GM20431 (cell line): Measurements from ENCODE around the gene TMEM109.

Experiments
- in situ Hi-C: fragments of 300-500 bp; cut with MseI, MboI; formaldehyde crosslinking; loops from one replicate; pipeline ENCODE4 v1.15.0; 2020; ENCODE audit warnings: low sequenced_read_pairs; ENCODE audit not compliant: unreplicated experiment

TMEM109 gene

DNA sequence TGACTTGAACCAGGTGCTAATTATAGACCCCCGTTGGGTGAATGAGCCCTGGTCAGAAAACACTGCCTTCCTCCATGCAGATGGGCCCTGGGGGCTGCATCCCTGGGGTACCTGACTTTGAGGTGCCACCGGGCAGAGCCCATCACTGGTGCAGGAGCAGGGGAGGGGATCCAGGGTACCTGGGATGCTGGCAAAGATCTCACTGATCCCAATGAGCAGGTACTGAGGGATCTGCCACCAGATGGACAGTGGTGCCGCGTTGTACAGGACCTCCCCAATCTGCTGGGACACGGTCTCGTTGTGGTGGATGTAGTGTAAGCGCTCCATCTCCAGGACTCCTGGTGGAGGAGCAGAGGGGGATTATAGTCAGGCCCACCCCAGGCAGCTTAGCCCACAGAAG lies 25.3 kb downstream of the TMEM109 start:
- in situ Hi-C loops, result no loop called here

- in situ Hi-C loops, result no loop called here
Observed at GRCh38 chr11:60939855-60940254, 25.9 kb downstream of the TMEM109 start.

DNA sequence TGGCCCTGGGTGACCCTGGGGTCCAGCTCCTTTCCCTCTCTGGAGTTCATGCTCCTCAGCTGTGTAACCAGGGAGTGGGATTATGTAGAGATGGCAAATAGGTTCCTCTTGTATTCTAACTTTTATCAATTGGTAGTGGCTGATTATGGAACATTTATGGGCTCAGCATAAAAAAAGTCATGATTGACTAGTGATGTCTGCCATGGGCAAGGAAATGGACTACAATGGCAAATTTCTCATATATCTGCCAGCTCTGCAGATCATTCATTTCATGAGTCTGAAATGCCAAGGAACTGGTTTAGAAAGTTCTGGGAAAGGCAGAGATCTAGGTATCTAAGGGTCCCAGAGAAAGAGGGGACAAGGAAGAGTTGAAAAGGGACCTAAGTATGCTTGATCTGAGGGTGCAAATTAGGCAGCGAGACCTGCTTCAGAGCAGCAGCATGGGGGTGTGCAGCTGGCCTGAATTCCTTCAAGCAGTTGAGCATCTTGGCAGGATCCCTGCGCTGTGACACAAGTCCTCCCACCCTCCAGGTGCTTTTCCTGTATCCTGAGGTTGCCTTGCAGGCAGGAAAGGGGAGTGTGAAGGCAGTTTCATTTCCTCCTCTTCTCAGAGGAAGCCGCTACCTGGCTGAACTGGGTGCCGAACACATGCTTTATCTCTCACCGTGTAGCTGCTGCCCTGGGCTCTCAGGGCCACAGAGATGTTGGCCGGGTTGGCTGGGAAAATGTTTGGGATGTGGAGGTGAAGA lies 27.6 kb downstream of the TMEM109 start:
- in situ Hi-C loops, result no loop called here

DNA sequence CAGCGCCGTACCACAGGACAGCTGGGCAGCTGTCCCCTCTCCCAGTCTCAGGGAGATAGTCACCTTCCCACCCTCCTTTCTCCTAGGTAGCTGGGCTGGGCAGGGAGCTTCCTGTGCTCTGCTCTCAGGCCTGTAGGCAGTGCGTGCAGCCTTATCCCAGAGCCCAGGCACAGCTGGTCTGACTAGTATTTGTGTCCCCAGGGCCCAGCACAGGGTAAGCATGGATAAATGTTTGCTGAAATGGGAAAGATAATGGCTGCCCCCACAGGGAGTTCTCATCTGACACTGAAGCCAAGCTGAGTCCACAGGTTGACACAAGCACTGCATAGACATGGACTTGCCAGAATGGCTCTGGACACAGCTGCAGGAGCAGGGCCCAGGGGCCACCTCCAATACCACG lies 28.3 kb downstream of the TMEM109 start:
- in situ Hi-C loops, result no loop called here

DNA sequence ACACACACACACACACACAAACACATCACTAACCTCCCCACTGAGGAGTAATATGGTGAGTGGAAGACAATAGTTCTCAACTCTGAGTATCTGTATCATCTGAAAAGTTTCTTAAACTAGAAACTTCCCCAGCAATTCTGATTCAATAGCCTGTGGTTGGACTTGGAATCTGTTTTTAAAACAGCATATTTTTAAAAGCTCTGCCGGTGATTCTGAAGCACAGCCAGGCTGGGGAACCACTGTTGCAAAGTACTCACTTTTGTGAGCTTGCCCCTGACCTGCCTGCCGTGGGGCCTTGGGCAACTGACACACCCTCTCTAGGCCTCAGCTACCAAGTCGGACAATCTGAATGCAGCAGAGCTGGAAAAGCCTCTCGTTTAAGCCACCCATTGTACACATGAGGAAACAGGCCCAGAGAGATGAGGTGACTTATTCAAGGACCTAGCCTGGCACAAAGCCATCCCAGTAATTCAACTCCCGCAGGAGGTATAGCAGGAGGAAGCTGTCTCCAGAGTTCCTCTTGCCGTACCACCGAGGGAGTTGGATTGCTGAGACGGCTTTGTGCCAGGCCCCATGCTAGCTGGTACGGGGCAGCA lies 29.1 kb downstream of the TMEM109 start:
- in situ Hi-C loops, result no loop called here

DNA sequence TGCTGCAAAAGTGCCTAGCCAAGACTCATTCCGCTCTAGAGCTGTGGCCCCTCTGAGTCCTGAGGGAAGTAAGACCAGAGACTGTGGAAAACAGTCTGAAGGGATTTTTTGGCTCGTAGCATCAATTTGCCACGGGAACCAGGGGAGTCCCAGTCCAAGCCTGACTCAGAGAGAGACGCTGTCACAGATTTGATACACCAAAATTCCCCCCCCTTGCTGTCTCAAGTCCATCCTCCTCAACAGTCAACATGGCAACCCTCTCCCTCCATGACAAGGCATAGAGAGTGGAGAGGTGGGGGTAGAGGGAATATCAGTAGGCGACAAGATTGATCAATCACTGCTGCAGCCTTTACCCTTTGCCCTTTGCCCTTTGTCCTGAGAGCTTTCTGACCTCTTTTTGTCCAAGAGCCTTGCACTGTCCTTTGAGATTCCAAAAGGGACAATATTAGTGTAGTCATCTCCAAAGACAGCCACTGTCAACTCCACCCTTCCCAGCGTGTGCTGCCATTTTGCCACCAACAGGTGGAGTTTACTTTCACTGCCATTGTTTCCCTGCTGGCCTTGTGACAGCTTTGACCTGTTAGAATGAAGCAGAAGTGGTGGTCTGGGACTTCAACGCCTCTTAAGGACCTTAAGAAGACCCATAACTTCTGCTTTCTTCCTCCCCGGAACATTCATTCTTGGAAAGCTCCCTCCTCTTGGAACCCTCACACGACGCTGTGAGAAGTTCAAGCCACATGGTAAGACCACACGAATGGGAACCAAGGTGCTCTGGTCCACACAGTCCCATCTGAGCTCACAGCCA lies 30.7 kb downstream of the TMEM109 start:
- in situ Hi-C loops, result no loop called here

- in situ Hi-C loops, result no loop called here
Observed at GRCh38 chr11:60945295-60945667, 31.3 kb downstream of the TMEM109 start.

DNA sequence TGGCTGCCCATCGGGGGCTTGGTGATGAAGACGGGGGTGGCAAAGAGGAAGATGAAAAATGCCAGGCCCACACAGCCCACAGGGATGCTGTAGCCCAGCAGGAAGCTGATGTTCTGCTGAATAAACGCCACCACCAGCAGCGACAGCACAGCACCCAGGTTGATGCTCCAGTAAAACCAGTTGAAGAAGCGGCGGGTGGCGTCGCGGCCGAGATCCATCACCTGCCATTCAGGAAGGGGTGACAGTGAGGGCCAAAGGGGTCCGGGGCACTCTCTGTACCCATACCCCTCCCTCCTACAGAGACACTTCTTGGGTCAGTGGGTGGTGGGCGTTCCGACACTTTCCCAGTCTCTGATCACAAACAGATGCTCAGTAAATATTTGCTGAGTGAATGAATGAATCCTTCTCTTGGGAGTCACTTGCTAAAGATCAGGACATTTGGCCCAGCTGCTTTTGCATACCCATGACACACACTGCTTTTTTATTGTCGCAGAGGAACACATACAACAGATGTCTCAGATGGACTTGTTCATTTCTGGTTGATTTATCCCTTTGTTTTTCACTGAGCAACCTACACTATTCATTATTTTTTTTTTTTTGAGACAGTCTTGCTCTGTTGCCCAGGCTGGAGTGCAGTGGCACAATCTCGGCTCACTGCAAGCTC lies 32.8 kb downstream of the TMEM109 start:
- in situ Hi-C loops, result no loop called here

- in situ Hi-C loops, result no loop called here
Observed at GRCh38 chr11:60947700-60948099, 33.7 kb downstream of the TMEM109 start.

DNA sequence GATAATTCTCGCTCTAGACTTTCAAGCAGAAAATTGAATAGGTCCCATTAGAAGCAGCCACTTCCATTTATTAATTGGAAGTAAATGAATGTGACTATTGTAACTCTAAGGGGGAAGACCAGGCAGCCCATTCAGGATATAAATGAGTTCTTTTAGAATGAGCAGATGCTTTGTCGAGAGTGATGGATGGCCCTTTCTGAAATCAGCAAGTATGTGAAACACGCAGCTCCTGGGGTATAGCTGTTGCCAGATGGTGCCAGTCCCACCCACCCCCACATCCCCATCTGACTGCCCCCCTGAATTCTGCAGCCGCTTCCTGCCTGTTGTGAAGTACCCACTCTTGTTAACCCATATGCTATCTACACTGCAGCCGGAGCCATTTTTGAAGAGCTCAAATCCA lies 34.3 kb downstream of the TMEM109 start:
- in situ Hi-C loops, result no loop called here

GRCh38 chr11:60950024-60950423 lies 36.1 kb downstream of the TMEM109 start:
- in situ Hi-C loops, result no loop called here

DNA sequence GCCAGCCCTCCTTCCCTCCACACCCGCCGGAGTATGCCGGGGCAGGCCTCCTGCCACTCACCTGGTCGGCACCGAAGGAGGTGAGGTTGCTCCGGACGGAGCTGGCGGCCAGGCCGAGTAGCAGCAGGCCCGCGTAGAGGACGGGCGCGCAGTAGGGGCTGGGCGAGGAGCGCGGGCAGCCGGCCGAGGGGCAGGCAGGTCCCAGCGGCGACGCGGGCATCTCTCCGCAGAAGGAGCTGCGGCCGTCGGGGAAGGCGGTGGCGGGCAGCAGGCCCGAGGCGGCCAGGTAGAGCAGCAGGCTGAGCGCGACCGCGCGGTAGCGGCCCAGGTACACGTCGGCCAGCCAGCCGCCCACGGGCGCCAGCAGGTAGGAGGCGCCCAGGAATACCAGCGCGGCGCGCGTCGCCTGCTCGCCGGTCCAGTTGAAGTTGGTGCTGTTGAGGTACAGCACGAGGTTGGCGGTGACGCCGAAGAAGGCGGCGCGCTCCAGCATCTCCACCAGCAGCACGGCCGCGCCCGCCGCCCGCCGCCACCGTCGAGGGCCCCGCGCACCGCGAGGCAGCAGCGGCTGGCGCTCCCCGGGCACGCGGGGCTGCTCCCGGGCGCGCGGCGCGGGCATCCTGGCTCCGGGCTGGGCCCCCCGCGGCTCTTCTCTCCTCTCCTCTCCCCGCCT lies 37.1 kb downstream of the TMEM109 start:
- in situ Hi-C loops, result no loop called here

GRCh38 chr11:60951606-60951903 lies 37.6 kb downstream of the TMEM109 start:
- in situ Hi-C loops, result no loop called here

DNA sequence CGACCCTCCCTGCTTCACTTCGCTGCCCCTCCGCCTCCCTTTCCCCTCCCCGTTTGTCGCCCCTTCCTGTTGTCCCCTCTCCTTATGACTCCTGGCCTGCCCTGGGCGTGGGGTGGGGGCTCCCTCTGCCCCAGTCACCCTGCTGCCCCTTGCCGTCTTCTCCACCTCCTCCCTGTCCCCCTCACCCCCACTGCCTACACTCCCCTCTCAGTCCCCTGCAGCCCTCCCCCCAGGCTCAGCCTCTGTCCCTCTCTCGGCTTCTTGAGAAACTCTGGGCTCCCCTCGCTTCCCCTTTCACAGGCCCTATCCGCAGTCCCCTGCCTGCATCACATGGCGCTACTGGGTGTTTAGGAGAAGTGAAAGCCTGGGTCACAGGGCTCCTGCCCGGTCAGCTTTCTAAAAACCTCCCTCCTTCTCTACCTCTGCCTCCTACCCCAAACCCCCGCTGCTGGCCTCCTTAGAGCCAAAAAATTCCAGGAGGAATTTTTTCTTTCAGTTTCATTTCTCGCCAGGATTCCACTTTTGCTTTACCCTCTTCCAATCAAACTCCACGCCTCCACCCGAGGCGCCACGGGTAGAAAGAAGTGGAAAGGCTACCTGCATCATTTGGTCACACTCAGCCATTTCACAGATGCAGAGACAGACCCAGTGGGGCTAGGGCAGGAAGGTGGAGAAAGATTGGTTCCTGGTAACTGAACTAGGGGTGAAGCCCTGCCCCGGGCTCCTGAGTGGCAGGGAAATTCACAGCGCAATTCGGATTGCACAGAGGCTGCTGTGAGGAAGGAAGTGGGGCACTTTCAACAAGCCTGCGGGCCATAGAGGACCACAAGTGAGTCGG lies 38.2 kb downstream of the TMEM109 start, which contains the start of gene SLC15A3:
Gene SLC15A3, minus strand, starts transcription at position 273 of the 838 bp plus-strand sequence. CDS start 625 bp downstream, outside the sequence.
- in situ Hi-C loops, result no loop called here

- in situ Hi-C loops, result no loop called here
Observed at GRCh38 chr11:60952742-60953170, 38.8 kb downstream of the TMEM109 start.

DNA sequence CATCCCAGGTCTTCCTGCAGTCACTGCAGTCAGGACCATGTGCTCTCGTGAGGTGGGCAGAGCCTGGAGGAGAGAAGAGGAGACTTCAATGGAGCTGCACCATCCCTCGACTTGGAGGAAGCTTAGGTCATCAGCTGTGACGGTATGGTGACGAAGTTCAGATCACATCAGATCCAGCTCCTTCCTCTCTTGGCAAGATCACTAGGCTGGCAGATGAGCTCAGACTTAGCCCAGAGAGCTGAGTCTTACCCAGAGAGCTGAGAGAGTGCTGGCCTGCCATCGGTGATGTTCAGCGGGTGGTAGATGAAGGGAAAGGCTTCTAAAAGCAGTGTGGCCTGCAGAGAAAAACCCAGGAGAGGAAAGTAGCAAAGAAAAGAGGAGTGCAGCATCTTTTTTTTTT lies 39.8 kb downstream of the TMEM109 start:
- in situ Hi-C loops, result no loop called here

- in situ Hi-C loops, result no loop called here
Observed at GRCh38 chr11:60954421-60954820, 40.5 kb downstream of the TMEM109 start.

DNA sequence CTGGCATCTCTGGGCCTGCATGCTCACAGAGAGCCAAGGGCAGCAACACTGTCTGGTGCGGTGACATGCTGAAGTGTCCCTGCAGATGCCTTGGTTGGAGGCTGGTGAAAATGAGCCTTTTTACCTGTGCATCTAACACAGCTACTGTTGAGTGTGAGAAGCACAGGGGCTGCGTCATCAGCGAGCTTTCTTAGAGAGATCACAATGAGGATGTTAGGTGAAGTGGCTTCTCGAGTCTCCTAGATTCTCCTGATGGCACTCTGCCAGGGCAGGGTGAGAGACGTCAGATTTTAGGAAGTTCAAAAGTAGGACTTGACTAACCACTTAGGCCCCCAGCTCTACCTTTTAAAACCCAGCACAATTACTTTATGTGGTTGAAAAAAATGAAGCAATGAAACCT lies 41.6 kb downstream of the TMEM109 start:
- in situ Hi-C loops, result no loop called here

GRCh38 chr11:60957188-60957587 lies 43.2 kb downstream of the TMEM109 start:
- in situ Hi-C loops, result no loop called here
